Measurements from ENCODE around the gene CLC.
"Not testable (repeated sequence)": the region's sequence is repeated elsewhere in the genome, so short reads cannot be mapped to it uniquely, and the experiment has no call there.

- TF ChIP-seq, protein P1, sequence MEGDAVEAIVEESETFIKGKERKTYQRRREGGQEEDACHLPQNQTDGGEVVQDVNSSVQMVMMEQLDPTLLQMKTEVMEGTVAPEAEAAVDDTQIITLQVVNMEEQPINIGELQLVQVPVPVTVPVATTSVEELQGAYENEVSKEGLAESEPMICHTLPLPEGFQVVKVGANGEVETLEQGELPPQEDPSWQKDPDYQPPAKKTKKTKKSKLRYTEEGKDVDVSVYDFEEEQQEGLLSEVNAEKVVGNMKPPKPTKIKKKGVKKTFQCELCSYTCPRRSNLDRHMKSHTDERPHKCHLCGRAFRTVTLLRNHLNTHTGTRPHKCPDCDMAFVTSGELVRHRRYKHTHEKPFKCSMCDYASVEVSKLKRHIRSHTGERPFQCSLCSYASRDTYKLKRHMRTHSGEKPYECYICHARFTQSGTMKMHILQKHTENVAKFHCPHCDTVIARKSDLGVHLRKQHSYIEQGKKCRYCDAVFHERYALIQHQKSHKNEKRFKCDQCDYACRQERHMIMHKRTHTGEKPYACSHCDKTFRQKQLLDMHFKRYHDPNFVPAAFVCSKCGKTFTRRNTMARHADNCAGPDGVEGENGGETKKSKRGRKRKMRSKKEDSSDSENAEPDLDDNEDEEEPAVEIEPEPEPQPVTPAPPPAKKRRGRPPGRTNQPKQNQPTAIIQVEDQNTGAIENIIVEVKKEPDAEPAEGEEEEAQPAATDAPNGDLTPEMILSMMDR (IDR thresholded peaks at IDR 0.05; ENCODE audit: low read depth, low read length) = not testable (repeated sequence)
- not testable (repeated sequence) for TF ChIP-seq POLR2A (IDR thresholded peaks at IDR 0.05; ENCODE audit: extremely low read depth, insufficient read length); MAX (IDR thresholded peaks at IDR 0.05; ENCODE audit: low read depth, low read length)
These were observed 17.7 kb downstream of the CLC start for GRCh38 chr19:39720144-39720543.

Measured in NB4 (cell line).